Stomach (tissue), 9 donors: ENCODE data around the gene TRERF1. TPM values are rescaled to one million over a fixed set of nuclear protein-coding genes. Genes with fewer than 3 reads are reported as not detected.

Experiments
- DNase-seq, 2 donors: peaks; one replicate each; pipeline versions ENCODE4 v3.0.0 to v3.0.0-alpha.2; 2013 to 2019
- H3K27ac ChIP-seq, 5 donors: fragments of 200-600 bp in 4 of 5; sonication (generic) in 4 of 5; one replicate each; pipeline ENCODE4 v1.5.1; 2013 to 2019; ENCODE audit warnings: mild to moderate bottlenecking in 1 of 5, moderate library complexity in 1 of 5
- H3K27me3 ChIP-seq, 3 donors: fragments of 200-600 bp; sonication (generic); one replicate each; pipeline ENCODE4 v1.5.1; 2017 to 2019; ENCODE audit warnings: mixed run types in 1 of 3
- H3K36me3 ChIP-seq, 4 donors: fragments of 200-600 bp; sonication (generic); 1 replicate in 3 of 4; 2 replicates in 1 of 4; pipeline ENCODE4 v1.5.1; 2016 to 2019
- H3K4me1 ChIP-seq, 4 donors: fragments of 200-600 bp; sonication (generic); one replicate each; pipeline ENCODE4 v1.5.1; 2016 to 2019
- H3K4me3 ChIP-seq, 4 donors: fragments of 200-600 bp; sonication (generic) in 3 of 4; one replicate each; pipeline ENCODE4 v1.5.1; 2016 to 2019; ENCODE audit warnings: mild to moderate bottlenecking in 1 of 4
- H3K9me3 ChIP-seq, 4 donors: fragments of 200-600 bp; sonication (generic); one replicate each; pipeline ENCODE4 v1.5.1; 2016 to 2019
- EP300 ChIP-seq: sonication (generic); formaldehyde crosslinking; IDR thresholded peaks from one replicate; pipeline ENCODE4 v1.6.1; 2017; ENCODE audit warnings: antibody characterized with exemption
- POLR2A ChIP-seq, 4 donors: fragments of 450-650 bp; IDR thresholded peaks; one replicate each; pipeline ENCODE4 v1.6.1; 2016; ENCODE audit warnings: antibody characterized with exemption in 4 of 4, control low read depth in 2 of 4, mild to moderate bottlenecking in 1 of 4, moderate library complexity in 1 of 4
- POLR2AphosphoS5 ChIP-seq, 3 donors: sonication (generic); formaldehyde crosslinking; IDR thresholded peaks; one replicate each; pipeline ENCODE4 v1.6.1; 2016; ENCODE audit warnings: antibody characterized with exemption in 3 of 3
- WGBS, 5 donors: extraction: QIAGEN DNeasy Blood & Tissue Kit in 3 of 5; methylation state at CpG; one replicate each; pipeline versions ENCODE4 v1.1.5 to v1.1.7; 2013 to 2018; 5-methylcytosine and 5-hydroxymethylcytosine counted together
- intact Hi-C: fragments of 100-400 bp; cut with DNase I; formaldehyde crosslinking; loops from one replicate; pipeline ENCODE4 v1.15.1; 2023; ENCODE audit warnings: low total_unique reads
- polyA plus RNA-seq, 3 donors: library from polyadenylated mRNA; stranded (reverse); fragments of 200-250 nt; gene quantifications; one replicate each; pipeline ENCODE4 v1.2.3, GENCODE V29; 2013
- total RNA-seq, 5 donors: library from RNA; depleted of rRNA; stranded (reverse); fragments of >200 nt; gene quantifications; one replicate each; pipeline versions ENCODE4 v1.1.0 to v1.2.3, GENCODE V29; 2014 to 2016
- TF ChIP-seq, protein P1 (sequence below), 7 experiments: fragments of 450-650 bp in 4 of 7; fragments of 200-600 bp in 3 of 7; sonication (generic) in 3 of 7; IDR thresholded peaks; one replicate each; pipeline ENCODE4 v1.5.1; 2016 to 2019; ENCODE audit warnings: antibody characterized with exemption in 7 of 7, control low read depth in 2 of 7, mild to moderate bottlenecking in 1 of 7
- donor health status: healthy with polysubstance abuse.
- donor health status: Bipolar disorder and iron deficiency.
- donor health status: healthy.

Gene TRERF1
- total and polyA plus RNA-seq, 8 donors: 2.1 to 8.1 (median 4.9) TPM

DNA sequence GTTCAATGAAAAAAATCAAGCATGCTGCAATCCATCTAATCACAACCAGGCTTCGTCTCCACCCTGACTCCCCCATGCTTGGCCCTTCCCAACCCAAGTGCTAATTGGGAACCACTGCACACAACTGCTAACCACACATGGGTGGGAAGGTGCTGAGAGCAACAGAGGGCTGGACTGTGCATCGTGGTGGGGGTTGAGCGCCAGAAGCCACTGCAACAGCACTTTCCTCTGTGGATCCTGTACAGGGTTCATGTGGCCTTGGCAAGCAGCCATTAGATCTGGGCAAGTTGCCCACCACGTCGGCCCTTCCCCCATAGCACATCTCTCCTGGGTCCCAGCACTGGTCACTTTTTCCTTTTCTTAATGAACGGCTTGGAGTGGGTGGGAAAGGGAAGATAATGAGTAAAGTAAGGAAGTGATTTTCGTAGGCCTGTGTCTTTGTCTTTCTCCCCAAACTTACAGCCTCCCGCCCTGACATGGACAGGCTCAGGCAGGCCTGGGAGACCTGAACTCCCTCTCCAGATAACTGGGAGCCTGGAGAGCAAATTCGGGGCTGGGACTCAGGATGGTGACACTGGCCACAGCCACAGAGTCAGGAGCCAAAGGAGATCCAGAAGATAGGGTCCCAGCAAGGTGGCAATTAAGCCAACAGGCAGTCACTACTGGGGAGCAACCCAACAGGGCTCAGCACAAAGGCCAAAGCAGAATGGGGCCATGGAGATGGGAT, 199.7 kb downstream of the TRERF1 start:
- WGBS, 5 donors: 18 to 23% (median 21%) methylated on average over 9 of the region's 9 CpGs
- Histone ChIP-seq H3K4me3 (no peak overlapping the region), H3K36me3 (peaks cover 17 to 74% (median 61%) of the 10 kb centered on the region in 4 donors), H3K4me1 (peaks cover 7 to 22% (median 11%) of the 10 kb centered on the region in 4 donors), H3K27me3 (no peaks in the 10 kb centered on the region), H3K9me3 (no peaks in the 10 kb centered on the region), H3K27ac (peak overlapping the region in 4 of 5 donors; percentile 25 to 49 (median 46))
- peak; percentile 56 to 89 for DNase-seq
- TF ChIP-seq, protein P1, sequence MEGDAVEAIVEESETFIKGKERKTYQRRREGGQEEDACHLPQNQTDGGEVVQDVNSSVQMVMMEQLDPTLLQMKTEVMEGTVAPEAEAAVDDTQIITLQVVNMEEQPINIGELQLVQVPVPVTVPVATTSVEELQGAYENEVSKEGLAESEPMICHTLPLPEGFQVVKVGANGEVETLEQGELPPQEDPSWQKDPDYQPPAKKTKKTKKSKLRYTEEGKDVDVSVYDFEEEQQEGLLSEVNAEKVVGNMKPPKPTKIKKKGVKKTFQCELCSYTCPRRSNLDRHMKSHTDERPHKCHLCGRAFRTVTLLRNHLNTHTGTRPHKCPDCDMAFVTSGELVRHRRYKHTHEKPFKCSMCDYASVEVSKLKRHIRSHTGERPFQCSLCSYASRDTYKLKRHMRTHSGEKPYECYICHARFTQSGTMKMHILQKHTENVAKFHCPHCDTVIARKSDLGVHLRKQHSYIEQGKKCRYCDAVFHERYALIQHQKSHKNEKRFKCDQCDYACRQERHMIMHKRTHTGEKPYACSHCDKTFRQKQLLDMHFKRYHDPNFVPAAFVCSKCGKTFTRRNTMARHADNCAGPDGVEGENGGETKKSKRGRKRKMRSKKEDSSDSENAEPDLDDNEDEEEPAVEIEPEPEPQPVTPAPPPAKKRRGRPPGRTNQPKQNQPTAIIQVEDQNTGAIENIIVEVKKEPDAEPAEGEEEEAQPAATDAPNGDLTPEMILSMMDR (IDR thresholded peaks at IDR 0.05): no peak
- no peak for TF ChIP-seq POLR2A (IDR thresholded peaks at IDR 0.05)
- no peak for TF ChIP-seq EP300
- TF ChIP-seq POLR2AphosphoS5 (IDR thresholded peaks at IDR 0.05): no peak
- intact Hi-C loops: loop anchor here (10.0 kb wide), 1 partner anchor 283 kb away; no protein-coding TSS in a partner anchor

GRCh38 chr6:42251500-42251899, 200.2 kb downstream of the TRERF1 start:
- H3K36me3 ChIP-seq: peaks cover 17 to 74% (median 55%) of the 10 kb centered on the region in 4 donors
- peak in 1 of 2 donors; percentile 64 for DNase-seq
- no peaks in the 10 kb centered on the region for H3K27me3 ChIP-seq
- peak overlapping the region in 3 of 5 donors; percentile 25 to 49 (median 43) for H3K27ac ChIP-seq
- WGBS, 5 donors: 53 to 83% (median 69%) methylated on average over 1 of the region's 1 CpG
- H3K4me3 ChIP-seq: no peak overlapping the region
- no peaks in the 10 kb centered on the region for H3K9me3 ChIP-seq
- TF ChIP-seq POLR2A (IDR thresholded peaks at IDR 0.05) (no peak), POLR2AphosphoS5 (IDR thresholded peaks at IDR 0.05) (no peak), EP300 (no peak)
- TF ChIP-seq, protein P1 (IDR thresholded peaks at IDR 0.05): no peak
- peaks cover 7 to 22% (median 11%) of the 10 kb centered on the region in 4 donors for H3K4me1 ChIP-seq
- intact Hi-C loops: loop anchor here (10.0 kb wide), 1 partner anchor 283 kb away; no protein-coding TSS in a partner anchor

GRCh38 chr6:42250274-42250931, 201.3 kb downstream of the TRERF1 start:
- intact Hi-C loops: loop anchor here (10.0 kb wide), 1 partner anchor 284 kb away; no protein-coding TSS in a partner anchor
- WGBS, 5 donors: 71 to 85% (median 81%) methylated on average over 10 of the region's 10 CpGs
- H3K36me3 ChIP-seq: peaks cover 21 to 75% (median 57%) of the 10 kb centered on the region in 4 donors

DNA sequence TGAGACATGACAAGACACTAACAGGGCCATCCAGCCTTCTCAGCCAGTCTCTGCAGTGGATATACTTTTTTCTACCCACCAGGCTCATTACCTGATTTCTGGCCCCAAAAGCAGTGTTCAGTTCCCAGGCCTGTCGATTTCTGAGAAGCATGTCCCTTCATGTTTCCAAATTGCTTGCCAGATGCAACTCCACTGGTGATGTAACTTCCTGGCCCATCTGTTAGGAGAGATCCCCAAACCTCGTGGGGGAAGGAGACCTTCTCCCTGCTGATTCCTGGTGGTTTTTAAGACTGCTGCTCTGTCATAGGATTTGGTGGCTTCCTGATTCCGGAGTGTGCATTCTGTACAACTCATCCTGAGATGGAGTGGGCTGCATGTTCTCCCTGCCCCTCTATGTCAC, 202.4 kb downstream of the TRERF1 start:
- Histone ChIP-seq H3K4me3 (no peak overlapping the region), H3K9me3 (no peaks in the 10 kb centered on the region), H3K27ac (no peak overlapping the region), H3K4me1 (peaks cover 7 to 22% (median 11%) of the 10 kb centered on the region in 4 donors), H3K27me3 (no peaks in the 10 kb centered on the region), H3K36me3 (peaks cover 15 to 75% (median 55%) of the 10 kb centered on the region in 4 donors)
- no peak for DNase-seq
- TF ChIP-seq EP300 (no peak), POLR2AphosphoS5 (IDR thresholded peaks at IDR 0.05) (no peak), POLR2A (IDR thresholded peaks at IDR 0.05) (no peak)
- TF ChIP-seq, protein P1 (IDR thresholded peaks at IDR 0.05): no peak
- 61 to 81% (median 70%) methylated on average over 3 of the region's 3 CpGs for WGBS, 5 donors
- intact Hi-C loops: no loop called here

More at GRCh38 chr6:42250274-42250931, 201.3 kb downstream of the TRERF1 start:
- Histone ChIP-seq H3K4me3 (no peak overlapping the region), H3K27ac (peak overlapping the region in 1 of 5 donors; percentile 49), H3K27me3 (no peaks in the 10 kb centered on the region), H3K9me3 (no peaks in the 10 kb centered on the region), H3K4me1 (peaks cover 7 to 22% (median 11%) of the 10 kb centered on the region in 4 donors)
- DNase-seq: no peak
- TF ChIP-seq POLR2AphosphoS5 (IDR thresholded peaks at IDR 0.05): no peak
- TF ChIP-seq EP300: no peak
- no peak for TF ChIP-seq POLR2A (IDR thresholded peaks at IDR 0.05)
- TF ChIP-seq, protein P1 (IDR thresholded peaks at IDR 0.05): no peak
